C4-2B (cell line): ENCODE results near the gene ANKRD44.
A peak's percentile ranks its signal among the peaks of the same experiment; 100 is the strongest.

ENCODE experiments used
- H3K27ac ChIP-seq: fragments of 450-650 bp; 2 replicates; pipeline ENCODE4 v1.5.1; 2017
- ZFX ChIP-seq: fragments of 450-650 bp; IDR thresholded peaks from 2 replicates; pipeline ENCODE4 v1.6.1; 2017
- TF ChIP-seq, protein P1 (sequence below): fragments of 450-650 bp; conservative IDR thresholded peaks from 2 replicates; pipeline ENCODE4 v1.5.1; 2017; ENCODE audit warnings: mild to moderate bottlenecking

Gene ANKRD44

DNA sequence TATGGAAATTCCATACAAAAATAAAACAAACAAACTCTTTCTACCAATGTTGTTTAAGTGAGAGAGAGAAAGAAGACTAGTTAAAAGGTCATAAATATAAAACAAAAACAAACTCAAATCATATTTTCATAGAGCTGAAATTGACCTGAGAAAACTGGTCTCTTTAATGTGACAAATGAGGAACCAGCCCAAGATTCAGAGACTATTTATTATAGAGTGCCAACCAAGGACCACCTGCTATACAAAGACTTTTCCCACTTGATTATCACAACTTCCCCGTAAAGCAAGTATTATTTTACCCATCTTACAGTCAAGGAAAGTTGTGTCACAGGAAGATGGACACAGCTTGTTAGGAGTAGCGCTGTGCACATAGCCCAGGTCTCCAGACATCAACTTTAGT is 13.3 kb downstream of the ANKRD44 start:
- TF ChIP-seq, protein P1, sequence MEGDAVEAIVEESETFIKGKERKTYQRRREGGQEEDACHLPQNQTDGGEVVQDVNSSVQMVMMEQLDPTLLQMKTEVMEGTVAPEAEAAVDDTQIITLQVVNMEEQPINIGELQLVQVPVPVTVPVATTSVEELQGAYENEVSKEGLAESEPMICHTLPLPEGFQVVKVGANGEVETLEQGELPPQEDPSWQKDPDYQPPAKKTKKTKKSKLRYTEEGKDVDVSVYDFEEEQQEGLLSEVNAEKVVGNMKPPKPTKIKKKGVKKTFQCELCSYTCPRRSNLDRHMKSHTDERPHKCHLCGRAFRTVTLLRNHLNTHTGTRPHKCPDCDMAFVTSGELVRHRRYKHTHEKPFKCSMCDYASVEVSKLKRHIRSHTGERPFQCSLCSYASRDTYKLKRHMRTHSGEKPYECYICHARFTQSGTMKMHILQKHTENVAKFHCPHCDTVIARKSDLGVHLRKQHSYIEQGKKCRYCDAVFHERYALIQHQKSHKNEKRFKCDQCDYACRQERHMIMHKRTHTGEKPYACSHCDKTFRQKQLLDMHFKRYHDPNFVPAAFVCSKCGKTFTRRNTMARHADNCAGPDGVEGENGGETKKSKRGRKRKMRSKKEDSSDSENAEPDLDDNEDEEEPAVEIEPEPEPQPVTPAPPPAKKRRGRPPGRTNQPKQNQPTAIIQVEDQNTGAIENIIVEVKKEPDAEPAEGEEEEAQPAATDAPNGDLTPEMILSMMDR = no peak
- no peak for TF ChIP-seq ZFX
- H3K27ac ChIP-seq = no peak overlapping the region

DNA sequence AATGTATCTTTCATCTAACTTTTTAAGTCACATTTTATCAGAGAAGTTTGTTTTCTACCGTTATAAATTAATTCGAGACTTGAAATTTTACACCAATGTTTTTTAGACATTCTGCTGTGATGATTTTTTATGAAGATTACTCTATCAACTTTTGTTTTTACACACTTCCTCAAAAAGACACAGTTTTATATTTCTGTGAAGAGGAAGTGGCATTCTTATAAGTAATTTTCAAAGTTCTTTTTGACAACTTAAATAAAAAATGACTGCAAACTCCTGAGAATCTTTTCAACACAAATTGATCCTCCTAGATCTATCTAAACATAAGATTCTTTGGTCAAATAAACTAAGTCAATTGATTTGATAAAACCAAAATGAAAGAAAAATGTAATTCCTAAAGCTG is 13.7 kb downstream of the ANKRD44 start:
- H3K27ac ChIP-seq = no peak overlapping the region

DNA sequence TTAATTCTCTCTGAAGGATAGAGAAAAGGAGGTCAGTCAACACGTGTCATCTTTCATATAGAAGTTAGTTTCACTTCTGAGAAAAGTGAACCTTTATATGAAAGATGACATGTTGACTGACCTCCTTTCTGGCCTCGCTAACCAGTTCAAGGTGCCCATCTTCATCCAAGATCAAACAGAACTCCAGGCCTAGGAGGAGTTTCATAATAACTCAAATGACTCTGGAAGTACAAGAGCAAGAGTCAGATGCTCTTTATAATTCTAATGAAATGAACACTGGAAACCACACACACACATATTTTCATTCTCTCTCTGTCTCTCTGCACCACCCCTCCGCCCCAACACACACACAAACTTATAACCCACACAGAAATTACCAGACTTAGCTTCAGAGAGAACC is 16.3 kb downstream of the ANKRD44 start:
- TF ChIP-seq ZFX = no peak
- TF ChIP-seq, protein P1 = no peak
- no peak overlapping the region for H3K27ac ChIP-seq

More for the DNA sequence above, 13.7 kb downstream of the ANKRD44 start:
- TF ChIP-seq ZFX = no peak
- TF ChIP-seq, protein P1 = no peak

DNA sequence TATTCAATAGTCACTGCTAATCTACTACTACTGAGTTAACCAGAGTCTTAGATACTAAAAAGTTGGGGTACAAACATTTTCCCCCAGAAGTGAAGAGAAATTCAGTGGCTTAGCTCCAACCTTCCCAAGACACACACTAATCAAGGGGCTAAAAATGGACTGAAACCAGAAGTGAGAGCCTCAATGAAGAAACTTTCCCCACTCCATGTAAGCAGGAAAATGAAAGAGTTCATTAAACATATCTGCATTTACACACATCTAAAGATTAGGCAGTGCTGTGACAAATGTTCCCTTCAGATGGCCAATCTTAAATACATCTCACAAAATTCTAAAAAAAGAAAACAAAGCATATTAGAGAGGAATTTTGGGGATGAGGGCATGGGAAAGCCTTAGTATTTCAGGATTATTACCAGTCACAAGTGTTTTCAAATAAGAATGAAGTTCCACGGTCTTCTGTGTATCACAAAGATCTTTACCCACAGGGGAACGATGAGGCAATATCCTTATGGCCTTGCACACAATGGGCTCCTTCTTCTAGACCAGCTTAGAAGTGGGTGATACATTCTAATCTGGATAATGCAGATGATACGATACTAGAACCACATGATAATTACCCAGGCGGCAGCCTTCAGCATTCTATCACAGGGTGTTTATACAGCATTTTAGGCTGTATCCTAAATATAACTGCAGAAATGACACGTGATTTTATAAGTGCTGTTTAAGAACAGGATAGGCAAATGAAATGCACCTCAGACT is 17.1 kb downstream of the ANKRD44 start:
- H3K27ac ChIP-seq = no peak overlapping the region
- TF ChIP-seq, protein P1 = no peak
- TF ChIP-seq ZFX = no peak

DNA sequence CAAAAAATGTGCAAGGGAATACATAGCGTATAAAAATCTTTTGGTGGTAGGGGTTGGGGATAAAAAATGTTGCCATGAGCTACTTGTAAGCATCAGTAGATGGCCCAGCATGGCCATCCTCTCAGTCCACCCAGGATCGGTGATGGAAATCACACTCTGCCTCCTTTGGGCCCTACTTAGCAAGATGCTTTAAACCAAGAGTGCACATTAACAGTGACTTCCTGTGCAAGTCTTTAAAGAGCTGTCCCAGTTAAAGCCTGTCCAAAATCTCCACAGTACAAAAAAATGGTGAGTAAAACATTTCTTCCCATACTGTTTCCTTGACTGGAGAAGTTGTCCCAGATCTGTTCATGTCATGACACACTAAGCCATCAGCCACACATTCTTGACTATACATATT is 18.0 kb downstream of the ANKRD44 start:
- TF ChIP-seq, protein P1 = no peak
- TF ChIP-seq ZFX = no peak
- H3K27ac ChIP-seq = no peak overlapping the region

DNA sequence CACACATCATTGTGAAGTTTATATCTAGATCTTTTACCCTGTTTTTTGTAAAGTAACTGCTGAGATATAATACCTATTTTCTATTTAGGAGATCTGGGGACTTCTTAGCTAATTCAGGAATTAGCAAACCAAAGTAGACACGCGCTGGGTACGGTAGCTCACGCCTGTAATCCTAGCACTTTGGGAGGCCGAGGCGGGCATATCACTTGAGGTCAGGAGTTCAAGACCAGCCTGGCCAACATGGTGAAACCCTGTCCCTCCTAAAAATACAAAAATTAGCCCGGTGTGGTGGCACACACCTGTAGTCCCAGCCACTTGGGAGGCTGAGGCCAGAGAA is 23.0 kb downstream of the ANKRD44 start:
- H3K27ac ChIP-seq = peak overlapping the region; percentile 40

DNA sequence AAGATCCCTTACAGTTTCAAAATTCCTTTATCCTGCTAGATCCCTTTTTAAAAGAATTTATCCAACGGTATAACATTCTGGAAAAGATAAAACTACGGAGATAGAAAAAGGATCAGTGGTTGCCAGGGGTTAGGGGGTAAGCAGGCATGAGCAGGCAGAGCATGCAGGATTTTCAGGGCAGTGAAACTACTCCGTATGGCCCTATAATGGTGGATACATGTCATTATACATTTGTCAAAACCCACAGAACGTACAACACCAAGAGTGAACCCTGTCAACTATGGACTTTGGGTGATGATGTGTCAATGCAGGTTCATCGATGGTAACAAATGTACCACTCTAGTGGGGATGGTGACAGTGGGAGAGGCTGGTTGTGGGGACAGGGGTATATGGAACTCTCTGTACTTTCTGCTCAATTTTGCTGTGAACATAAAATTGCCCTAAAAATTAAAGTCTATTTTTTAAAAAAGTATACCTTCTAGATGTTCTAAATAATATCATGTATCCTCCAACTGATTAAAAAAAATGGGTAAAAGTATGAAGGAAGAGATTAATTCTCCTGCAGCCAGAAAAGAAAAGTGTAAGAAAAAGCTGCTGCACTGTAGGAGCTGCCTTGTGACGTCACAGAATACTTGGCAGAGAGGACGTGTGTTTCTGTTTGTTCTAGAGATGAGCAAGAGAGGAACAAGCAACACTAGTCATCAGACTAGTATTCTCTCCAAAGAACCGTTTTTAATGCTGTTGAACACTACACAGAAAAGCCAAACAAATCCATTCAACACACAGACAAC is 23.6 kb downstream of the ANKRD44 start:
- peak overlapping the region; percentile 40; the same call in 1 of the 2 replicates for H3K27ac ChIP-seq
- TF ChIP-seq, protein P1 = no peak
- no peak for TF ChIP-seq ZFX

DNA sequence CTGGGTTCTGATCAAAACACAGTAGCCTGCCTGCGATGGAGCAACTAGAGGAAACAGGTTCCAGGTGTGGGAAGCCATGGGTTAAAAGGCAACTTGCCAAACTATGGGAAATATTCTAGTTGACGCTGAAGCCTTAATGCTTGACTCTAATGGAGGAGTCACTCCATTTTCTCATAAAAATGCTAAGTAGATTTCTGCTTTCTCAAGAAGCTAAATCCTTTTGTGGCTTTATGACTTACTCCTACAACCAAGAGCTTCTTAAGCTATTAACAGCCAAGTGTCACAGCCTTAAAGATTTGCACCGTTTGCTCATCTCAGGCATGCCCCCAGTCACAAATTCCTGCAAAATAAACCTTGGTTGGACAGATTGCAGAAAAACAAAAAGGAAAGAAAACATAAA is 25.2 kb downstream of the ANKRD44 start:
- no peak overlapping the region for H3K27ac ChIP-seq
- no peak for TF ChIP-seq ZFX
- TF ChIP-seq, protein P1 = no peak
